Measurements from ENCODE around the gene ZNF330. TPM values are rescaled to one million over a fixed set of nuclear protein-coding genes. Genes with fewer than 3 reads are reported as not detected.
"Not testable (repeated sequence)": the region's sequence is repeated elsewhere in the genome, so short reads cannot be mapped to it uniquely, and the experiment has no call there.

Gene ZNF330
- total and polyA plus RNA-seq, 2 donors (not counting 1 experiment from before 2014, with no cell fraction given) = 44.9 to 73.4 TPM

GRCh38 chr4:141220271-141220670, 424 bp upstream of the ZNF330 start:
- no peak overlapping the region for H3K4me2 ChIP-seq (ENCODE audit: extremely low read depth, insufficient read depth, low read length)

DNA sequence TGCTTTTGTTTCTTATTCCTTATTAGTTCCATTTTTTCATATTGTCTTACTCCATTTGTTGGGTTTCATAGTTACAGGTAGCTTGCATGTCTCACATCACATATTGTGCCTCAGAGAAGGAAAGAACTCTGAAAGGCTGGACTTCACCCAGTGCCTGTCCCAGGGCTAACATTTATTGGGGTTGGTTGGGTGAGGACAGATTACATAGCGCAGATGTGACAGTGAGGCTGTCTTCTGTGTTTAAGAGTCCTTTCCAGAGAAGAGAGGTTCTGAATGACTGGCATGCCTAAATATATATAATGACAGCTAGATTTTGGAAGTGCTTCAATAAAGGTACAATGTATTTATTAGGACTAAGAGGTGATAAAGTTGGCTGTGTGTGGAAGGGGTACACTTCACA, 2.7 kb downstream of the ZNF330 start:
- H3K9me3 ChIP-seq (ENCODE audit: control insufficient read depth, insufficient read depth, low read depth, low read length) = no peaks in the 10 kb centered on the region
- H3K79me2 ChIP-seq (ENCODE audit: control insufficient read depth, insufficient read depth, low read length) = peaks cover 40% of the 10 kb centered on the region
- DNase-seq (ENCODE audit: low read depth in 2 of 2) = no peak
- no peaks in the 10 kb centered on the region for H4K20me1 ChIP-seq (ENCODE audit: control insufficient read depth, extremely low read depth, insufficient read depth, low read length)
- no peak overlapping the region for H3K4me3 ChIP-seq (replicated peaks in 1 of 4; ENCODE audit: control extremely low read depth in 1 of 4, insufficient read depth in 1 of 4, low read depth in 3 of 4, low read length in 4 of 4)
- peaks cover 2% of the 10 kb centered on the region for H3K36me3 ChIP-seq (ENCODE audit: control insufficient read depth, insufficient read depth, low read length)
- no peak overlapping the region for H3K27ac ChIP-seq (ENCODE audit: insufficient read depth, low read length)
- no peak overlapping the region for H3K9ac ChIP-seq (ENCODE audit: insufficient read depth, low read length)
- no peaks in the 10 kb centered on the region for H3K27me3 ChIP-seq (ENCODE audit: control insufficient read depth, insufficient read depth, low read length)
- H2AFZ ChIP-seq (ENCODE audit: low read length) = no peak overlapping the region
- no peak overlapping the region for H3K4me2 ChIP-seq (ENCODE audit: extremely low read depth, insufficient read depth, low read length)
- TF ChIP-seq EZH2 (IDR thresholded peaks at IDR 0.05; ENCODE audit: low read length, missing control alignments) = no peak
- no peak for TF ChIP-seq CTCF (conservative IDR thresholded peaks at IDR 0.05 in 1 of 2, IDR thresholded peaks at IDR 0.05 in 1 of 2; ENCODE audit: low read depth in 1 of 2, low read length in 2 of 2)
- peaks cover 2% of the 10 kb centered on the region for H3K4me1 ChIP-seq (ENCODE audit: control insufficient read depth, extremely low read depth, insufficient read depth, low read length)

More at GRCh38 chr4:141220271-141220670, 424 bp upstream of the ZNF330 start:
- peak in 1 of 2 donors; percentile 21 for DNase-seq (ENCODE audit: low read depth in 2 of 2)
- Histone ChIP-seq H3K79me2 (ENCODE audit: control insufficient read depth, insufficient read depth, low read length) (peaks cover 38% of the 10 kb centered on the region), H3K4me1 (ENCODE audit: control insufficient read depth, extremely low read depth, insufficient read depth, low read length) (peaks cover 2% of the 10 kb centered on the region), H3K9me3 (ENCODE audit: control insufficient read depth, insufficient read depth, low read depth, low read length) (no peaks in the 10 kb centered on the region), H3K4me3 (replicated peaks in 1 of 4; ENCODE audit: control extremely low read depth in 1 of 4, insufficient read depth in 1 of 4, low read depth in 3 of 4, low read length in 4 of 4) (peak overlapping the region in 2 of 4 experiments; percentile 88 to 94), H3K36me3 (ENCODE audit: control insufficient read depth, insufficient read depth, low read length) (no peaks in the 10 kb centered on the region), H3K27me3 (ENCODE audit: control insufficient read depth, insufficient read depth, low read length) (no peaks in the 10 kb centered on the region), H2AFZ (ENCODE audit: low read length) (peak overlapping the region; percentile 61), H3K9ac (ENCODE audit: insufficient read depth, low read length) (no peak overlapping the region), H3K27ac (ENCODE audit: insufficient read depth, low read length) (no peak overlapping the region), H4K20me1 (ENCODE audit: control insufficient read depth, extremely low read depth, insufficient read depth, low read length) (no peaks in the 10 kb centered on the region)
- TF ChIP-seq CTCF (conservative IDR thresholded peaks at IDR 0.05 in 1 of 2, IDR thresholded peaks at IDR 0.05 in 1 of 2; ENCODE audit: low read depth in 1 of 2, low read length in 2 of 2) (no peak), EZH2 (IDR thresholded peaks at IDR 0.05; ENCODE audit: low read length, missing control alignments) (no peak)

GRCh38 chr4:141227280-141227679, 6.6 kb downstream of the ZNF330 start:
- H2AFZ ChIP-seq (ENCODE audit: low read length); H3K36me3 ChIP-seq (ENCODE audit: control insufficient read depth, insufficient read depth, low read length): not testable (repeated sequence)

More at GRCh38 chr4:141227280-141227679, 6.6 kb downstream of the ZNF330 start:
- DNase-seq (ENCODE audit: low read depth in 2 of 2); H3K9ac ChIP-seq (ENCODE audit: insufficient read depth, low read length); H3K27ac ChIP-seq (ENCODE audit: insufficient read depth, low read length); H3K4me2 ChIP-seq (ENCODE audit: extremely low read depth, insufficient read depth, low read length); H3K4me3 ChIP-seq (replicated peaks in 1 of 4; ENCODE audit: control extremely low read depth in 1 of 4, insufficient read depth in 1 of 4, low read depth in 3 of 4, low read length in 4 of 4); H4K20me1 ChIP-seq (ENCODE audit: control insufficient read depth, extremely low read depth, insufficient read depth, low read length); H3K9me3 ChIP-seq (ENCODE audit: control insufficient read depth, insufficient read depth, low read depth, low read length); H3K27me3 ChIP-seq (ENCODE audit: control insufficient read depth, insufficient read depth, low read length); H3K4me1 ChIP-seq (ENCODE audit: control insufficient read depth, extremely low read depth, insufficient read depth, low read length): not testable (repeated sequence)
- H3K79me2 ChIP-seq (ENCODE audit: control insufficient read depth, insufficient read depth, low read length) = peaks cover 25% of the 10 kb centered on the region

Data from fibroblast of lung (primary cell).